Nucleus accumbens (tissue), 56 donors: ENCODE results near the gene PGM2L1.
"Not testable (repeated sequence)": the region's sequence is repeated elsewhere in the genome, so short reads cannot be mapped to it uniquely, and the experiment has no call there.

Experiments used
- DNase-seq, 56 donors: peaks; one replicate each; lab custom pipeline; 2025; lab: John Stamatoyannopoulos, UW

Gene PGM2L1

DNA sequence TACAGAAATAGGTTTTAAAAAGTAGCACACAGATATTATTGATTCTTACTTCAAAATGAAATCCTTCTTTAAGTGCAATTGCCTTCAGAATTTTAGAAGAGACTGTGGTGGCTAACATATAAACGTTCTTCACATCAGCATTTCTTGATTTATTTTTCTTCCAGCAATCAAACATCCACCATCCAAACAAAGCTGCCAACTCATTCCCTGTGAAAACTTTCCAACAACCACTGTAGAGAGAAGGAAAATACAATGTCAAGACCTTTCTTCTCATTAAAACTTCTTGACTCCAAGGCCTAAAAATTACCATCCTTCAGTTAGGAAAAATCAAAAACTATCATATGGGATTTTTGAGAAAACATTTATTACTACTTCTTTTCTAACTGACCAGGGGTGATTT is 52.8 kb downstream of the PGM2L1 start:
- DNase-seq, result no peak

DNA sequence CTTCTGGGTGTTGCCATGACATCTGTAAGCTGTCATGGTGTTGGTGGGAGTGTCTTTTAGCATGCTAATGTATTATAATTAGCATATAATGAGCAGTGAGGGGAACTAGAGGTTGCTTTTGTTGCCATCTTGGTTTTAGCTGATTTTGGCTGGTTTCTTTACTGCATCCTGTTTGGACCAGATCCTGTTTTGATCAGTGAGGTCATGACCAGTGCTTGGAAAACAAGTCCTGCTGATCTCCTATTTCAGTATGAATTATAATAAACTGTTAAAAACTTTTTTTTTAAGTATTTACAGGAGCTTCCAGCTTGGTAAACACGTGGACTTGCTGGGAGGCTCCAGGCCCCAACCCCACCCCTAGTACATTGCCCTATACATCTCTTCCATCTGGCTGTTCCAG is 56.3 kb downstream of the PGM2L1 start:
- DNase-seq, result no peak

DNA sequence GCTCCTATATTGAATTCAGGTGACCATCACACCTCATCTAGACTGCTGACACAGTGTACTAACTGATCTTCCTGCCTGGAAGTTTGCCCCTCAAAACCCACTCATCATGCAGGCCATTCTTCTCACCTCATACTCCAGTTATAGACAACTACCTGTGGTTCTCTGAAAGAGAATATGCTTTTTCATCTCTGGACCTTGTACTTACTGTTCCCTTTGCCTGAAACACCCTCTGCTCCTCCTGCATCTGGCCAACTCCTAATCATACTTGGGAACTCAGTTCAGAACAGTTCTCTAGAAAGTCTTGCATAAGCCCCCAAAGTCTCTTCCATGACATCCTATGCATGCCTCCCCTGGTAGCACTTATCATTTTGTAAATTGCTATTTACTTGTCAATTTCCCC is 58.6 kb downstream of the PGM2L1 start:
- no peak for DNase-seq

DNA sequence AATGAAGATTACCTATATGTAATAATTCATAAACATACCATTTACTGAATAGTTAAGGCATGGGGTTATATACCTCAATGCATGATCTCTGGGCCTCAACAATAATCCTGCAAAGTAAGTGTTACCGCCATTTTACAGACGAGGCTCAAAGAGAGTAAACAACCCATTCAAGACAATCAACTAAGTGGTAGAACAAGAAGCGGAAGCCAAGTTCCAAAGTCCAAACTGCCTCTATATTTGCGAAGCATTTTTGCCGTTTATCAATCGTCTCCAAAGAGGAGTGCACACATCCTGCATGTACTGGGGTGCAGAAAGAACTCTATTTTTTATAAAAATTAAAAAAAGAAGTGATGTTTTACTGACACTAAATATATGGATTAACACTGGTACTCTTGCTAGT is 59.3 kb downstream of the PGM2L1 start:
- DNase-seq, result no peak

DNA sequence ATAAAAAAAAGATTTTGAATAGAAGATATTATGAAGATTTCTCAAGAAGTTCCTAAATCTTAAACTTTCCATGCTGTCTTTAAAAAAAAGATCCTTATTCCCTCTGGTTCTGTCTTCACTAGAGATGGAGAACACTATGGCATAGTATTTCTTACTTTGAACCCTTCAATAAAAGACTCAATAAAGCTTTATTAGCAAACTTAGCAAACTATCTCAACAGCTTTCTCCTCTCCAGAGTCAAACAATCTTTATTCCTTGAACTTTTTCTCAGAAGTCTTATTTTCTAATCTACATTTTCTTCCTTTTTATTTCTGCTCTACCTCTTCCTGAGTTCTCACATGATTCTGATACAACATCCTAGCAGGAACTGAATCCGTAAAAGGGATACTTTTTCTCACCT is 65.0 kb downstream of the PGM2L1 start:
- no peak for DNase-seq

DNA sequence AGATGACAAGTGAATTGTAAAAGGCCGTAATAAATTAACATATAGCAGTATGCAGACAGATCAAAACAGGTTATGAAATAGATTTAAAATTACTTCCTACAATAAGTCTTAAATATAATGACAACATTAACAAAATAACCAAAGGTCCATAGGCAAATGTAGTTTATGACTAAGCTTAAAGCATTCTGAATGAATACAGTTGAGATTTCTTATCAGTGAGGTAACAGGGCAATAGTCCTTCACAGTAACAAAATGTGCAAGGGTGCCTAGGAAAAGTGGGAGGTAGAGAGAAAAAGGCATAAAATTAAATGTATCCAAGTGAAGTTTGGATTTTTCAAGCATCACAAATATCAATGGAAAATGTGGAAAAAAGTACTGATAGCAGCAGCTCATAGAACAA is 65.9 kb downstream of the PGM2L1 start:
- DNase-seq, result no peak

DNA sequence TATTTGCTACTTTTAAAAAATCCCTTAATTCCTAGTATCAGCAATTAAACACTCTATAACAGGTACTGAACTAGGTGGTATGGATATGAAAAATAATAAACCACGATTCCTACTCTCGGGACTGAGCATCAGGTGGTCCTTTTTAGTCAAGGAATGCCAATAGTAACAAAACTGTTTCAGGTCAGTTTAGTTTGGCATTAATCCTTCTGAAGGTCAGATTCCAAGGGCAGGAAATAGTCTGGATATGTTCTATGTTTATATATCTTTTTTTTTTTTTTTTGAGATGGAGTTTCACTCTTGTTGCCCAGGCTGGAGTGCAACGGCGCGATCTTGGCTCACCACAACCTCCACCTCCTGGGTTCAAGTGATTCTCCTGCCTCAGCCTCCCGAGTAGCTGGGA is 67.2 kb downstream of the PGM2L1 start:
- DNase-seq, result not testable (repeated sequence)

DNA sequence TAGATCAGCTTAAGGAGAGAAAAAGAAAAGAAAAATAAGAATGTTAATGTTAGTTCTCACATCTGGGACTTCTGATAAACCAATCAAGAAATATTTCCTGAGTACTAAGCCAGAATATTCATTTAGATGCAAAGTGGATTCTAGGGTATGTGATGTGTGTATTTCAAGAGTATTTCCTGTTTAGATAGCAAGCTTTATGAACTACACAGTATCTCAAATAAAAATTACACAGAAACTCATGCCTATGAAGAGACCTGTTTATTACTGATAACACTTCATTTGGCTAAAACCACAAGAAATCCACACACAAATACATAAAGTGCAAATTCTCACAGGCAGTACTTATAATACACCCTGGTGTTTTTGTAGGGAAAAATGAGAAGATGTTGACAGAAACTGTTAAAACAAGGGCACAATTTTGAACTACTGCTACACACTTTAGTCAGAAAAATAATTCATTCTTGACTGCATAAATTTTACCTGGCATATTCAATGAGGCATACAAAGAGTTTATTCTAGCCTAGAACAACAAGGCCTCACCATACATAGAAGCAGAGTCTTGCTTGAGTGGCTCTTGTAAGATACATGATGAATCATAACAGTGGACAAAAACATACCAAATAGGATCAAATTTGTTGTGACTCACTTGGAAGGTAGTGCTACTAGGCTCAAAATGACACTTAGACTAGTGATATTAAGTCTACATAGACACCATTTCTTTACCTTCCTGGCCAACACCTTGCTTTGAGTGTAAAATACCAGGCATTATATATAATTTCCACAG is 68.0 kb downstream of the PGM2L1 start:
- no peak for DNase-seq

DNA sequence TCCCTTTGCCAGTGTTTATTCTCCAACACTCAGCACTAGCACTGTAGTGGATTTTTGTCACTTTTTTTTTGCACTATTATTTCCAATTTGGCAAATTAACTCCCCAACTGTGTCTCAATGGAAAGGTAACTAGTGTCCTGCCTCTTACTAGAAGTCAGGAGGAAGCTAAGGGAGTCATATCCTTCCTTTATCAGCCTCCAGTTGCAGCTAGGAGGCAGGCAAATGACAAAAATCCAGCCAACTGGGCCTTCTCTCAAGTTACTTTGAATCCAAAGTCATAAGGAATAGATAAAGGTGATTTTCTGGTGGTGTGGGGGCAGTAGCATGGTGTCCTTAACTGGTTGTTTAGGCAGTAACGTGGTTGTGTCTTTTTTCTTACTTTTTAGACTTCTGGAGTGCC is 71.2 kb downstream of the PGM2L1 start:
- no peak for DNase-seq

DNA sequence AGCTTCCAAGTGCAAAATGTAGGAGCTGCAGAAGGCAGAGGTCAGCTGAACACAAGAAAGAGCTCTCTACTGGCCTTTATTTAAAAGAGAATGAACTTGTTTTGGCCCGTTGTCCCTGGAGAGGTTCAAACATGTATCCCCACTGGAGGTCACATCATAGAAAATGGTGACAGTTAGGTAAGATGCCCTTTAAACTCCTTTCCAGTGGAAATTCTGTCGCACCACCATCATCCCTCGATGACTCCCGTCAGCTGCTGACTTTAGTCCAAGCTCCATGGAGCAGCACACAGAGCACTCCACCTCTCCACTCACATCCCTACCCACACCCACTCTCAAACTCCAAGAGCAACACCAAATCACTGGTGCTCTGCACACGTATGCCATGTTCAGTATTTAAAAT is 71.6 kb downstream of the PGM2L1 start:
- DNase-seq, result no peak

DNA sequence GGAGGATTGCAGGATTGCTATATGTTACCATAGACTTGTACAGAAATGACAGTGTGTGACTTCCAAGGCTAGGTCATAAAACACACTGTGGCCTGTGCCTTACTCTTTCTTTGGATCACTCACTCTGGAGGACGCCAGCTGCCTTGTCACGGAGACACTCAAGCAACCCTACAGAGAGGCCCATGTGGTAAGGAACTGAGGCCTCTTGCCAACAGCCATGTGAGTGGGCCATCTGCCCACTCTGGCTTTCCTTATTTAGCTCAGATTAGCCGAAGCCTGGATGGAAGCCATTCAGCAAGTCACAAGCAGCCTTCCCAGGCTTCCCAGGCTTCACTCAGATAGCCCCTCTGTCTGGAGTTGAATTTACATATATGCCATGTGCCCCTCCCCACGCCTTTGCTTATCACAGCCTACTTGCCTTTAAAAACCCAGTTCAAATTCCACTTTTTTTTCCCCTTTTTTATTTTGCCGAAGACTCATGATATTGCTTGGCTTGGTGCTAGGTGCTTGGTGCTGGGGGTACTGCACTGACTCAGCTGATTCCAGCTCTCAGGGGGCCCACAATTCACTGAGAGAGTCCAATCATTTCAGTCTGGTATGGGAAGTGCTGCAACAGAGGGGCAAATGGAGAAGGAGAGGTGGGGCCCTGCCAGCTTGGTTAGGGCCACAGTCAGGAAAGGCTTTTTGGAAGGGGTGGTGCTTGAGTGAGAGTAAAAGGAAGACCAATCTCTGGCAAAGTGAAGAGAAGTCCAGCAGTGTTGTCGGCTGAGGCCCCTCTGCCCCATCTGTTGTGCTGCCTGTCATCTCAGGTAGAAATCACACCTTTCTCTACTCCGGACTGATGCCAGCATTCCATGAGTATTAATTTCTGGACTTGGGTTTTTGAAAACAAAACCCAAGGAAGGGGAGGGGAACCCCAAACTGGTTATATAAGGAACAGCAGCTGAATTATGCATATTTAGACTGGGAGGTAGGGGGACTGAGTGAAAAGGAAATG is 72.3 kb downstream of the PGM2L1 start:
- peak in 43 of 56 donors; percentile 6 to 71 (median 33) for DNase-seq

DNA sequence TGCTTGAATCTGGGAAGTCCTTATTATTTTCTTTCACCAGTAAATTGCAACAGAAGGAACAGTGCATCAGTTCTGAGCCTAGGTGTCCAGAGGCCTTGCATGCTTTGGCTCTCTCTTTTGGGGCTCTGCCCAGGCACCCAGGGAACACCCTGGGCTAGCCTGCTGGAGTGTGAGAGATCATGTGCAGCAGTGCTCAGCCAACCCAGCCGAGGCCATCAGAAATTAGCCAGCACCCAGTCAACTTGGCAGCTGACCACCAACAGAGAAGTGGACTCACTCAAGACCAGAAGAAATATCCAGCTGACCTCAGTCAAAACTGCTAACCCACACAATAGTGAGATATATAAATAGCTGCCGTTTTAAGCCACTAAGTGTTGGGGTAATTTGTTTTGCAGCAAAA is 75.6 kb downstream of the PGM2L1 start:
- DNase-seq, result peak in 1 of 56 donors; percentile 11

DNA sequence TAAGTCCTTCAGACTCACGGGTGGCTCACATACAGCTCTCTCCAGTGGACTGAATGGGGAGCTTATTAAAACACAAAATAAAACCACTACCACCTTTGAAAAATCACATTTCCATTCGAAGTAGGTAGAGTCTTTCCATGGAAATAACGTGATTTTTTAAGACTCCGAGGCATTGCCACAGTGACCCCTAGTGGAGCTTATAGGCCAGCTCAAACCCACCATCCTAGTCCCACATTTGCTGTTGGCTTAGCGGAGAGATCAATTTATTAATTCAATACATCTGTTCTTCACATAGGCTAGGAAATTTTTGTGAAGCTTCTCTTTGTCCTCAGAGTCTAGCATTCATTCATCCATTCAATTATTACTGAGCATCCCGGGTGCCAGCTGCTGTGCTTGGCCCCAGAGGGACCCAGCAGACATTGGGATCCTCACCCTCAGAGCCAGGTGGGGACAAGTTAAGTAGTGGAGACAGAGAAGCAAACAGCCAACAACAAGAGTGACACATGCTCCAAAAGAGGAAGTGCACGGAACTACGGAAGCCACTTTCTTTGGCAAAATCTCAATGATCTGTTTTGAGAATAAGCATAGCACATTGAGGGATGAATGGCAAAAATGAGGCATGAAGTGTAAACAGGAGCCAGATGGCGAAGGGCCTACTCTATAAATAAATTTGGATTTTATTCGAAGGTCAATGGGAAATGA is 76.6 kb downstream of the PGM2L1 start:
- no peak for DNase-seq

DNA sequence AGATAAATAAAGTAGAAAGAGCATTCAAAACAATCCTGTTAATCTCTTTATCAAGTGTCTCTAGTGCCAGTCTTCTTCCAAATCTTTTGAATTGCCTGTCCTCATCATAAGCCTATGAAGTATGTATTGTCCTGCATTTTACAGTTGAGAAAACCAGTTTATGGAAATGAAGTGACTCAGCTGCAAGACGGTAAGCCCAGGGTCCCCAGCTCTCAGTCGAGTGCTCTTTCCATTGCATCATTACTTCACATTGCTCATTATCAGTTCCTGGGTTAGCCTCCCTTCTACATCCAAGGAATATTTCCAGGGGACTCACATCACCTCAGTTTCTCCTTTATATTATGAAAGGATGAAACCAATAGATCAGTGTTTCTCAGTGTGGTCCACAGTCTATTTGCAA is 77.7 kb downstream of the PGM2L1 start:
- DNase-seq, result no peak

DNA sequence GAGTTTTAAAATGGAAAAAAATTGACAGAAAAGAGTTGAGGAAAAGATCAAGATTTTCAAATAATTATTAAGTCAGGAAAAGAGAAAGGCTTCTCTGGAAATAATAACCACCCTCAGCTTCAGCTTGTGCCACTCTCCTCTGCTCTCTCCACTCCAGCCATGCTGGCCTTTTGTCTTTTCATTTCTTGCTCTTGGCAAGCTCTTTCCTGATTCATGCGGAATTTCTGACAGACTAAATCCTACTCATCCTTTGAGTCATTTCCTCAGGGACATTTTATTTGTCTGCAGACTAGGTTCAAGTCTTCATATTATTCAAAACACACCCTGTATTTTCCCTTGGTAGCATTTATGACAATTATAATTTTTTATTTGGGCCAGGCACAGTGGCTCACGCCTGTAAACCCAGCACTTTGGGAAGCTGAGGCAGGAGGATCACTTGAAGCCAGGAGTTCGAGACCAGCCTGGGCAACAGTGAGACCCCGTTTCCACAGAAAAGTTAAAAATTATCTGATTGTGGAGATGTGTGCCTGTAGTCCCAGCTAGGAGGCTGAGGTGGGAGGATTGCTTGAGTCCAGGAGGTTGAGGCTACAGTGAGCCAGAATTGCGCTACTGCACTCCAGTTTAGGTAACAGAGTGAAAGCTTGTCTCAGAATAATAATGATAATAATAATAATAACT is 79.0 kb downstream of the PGM2L1 start:
- DNase-seq, result no peak

DNA sequence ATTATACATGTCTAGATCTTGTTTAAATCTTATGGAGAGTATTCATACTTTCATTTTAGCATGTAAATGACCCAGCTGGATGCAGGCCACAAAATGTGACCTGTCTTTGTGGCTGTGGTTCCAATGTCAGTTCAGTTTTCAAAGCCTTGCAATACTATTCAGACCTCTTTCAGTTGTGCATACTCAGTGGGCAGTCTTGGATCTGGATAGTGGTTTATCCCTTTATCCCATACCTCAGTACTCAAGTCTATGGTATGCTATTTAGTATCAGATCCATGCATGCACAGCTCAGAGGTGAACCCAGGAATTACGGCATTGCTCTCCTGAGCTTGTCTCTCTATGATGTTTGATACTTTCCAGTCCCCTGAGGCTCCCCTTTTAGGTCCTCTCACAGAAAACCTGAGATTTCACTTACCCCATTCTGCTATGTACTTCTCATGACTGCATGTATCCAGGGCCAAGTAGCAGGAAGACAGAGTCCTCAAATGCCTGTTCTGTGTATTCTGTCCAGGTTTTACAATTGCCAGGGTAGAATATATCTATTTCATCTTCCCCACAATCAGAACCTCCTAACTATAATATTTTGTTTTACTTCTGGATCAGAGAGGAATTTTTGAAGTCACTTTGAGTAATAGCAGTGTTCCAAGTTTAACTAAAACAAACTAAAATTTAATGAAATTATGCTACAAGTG is 79.8 kb downstream of the PGM2L1 start:
- DNase-seq, result no peak

DNA sequence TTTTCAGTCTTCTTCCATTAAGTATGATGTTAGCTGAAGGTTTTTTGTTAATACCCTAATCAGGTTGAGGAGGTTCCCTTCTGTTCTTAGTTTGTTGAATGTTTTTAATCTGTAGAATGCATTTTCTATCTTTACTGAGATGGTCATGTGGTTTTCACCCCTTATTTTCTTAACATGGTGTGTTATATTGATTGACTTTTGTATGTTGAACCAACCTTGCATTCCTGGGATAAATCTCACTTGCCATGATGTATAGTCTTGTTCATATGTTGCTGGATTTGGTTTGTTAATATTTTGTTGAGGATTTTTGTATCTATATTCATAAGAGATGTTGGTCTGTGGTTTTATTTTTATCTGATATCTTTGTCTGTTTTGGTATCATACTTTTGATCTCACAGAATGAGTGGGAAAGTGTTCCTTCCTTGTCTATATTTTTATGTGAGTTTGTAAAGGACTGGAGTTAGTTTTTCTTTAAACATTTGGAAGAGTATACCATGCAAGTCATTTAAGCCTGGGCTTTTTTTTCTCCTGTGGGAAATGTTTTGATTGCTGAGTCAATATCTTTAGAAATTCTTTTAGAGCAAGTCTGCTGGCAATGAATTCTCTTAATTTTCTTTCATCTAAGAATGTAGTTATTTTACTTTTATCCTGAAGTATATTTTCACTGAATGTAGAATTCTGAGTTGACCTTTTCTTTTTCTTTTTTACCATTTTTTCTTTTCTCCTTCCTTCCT is 81.3 kb downstream of the PGM2L1 start:
- no peak for DNase-seq

DNA sequence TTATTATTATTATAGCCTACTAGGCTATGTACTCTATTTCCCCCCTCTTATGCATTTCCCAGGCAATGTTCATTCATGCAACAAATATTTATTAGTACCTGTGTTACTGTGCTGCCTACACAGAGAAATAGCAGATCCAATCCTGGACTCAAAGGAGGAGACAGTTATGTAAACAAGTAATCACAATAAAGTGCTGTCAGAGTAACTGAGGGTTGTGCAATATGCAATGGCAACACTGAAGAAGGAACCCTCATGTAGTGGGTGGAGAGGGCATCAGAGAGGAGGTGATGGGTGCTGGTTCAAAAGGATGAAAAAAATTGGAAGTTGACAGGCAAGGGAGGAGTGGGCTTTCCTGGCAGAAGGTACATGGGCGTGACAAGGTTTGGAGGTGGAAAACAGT is 85.9 kb downstream of the PGM2L1 start:
- DNase-seq, result no peak

DNA sequence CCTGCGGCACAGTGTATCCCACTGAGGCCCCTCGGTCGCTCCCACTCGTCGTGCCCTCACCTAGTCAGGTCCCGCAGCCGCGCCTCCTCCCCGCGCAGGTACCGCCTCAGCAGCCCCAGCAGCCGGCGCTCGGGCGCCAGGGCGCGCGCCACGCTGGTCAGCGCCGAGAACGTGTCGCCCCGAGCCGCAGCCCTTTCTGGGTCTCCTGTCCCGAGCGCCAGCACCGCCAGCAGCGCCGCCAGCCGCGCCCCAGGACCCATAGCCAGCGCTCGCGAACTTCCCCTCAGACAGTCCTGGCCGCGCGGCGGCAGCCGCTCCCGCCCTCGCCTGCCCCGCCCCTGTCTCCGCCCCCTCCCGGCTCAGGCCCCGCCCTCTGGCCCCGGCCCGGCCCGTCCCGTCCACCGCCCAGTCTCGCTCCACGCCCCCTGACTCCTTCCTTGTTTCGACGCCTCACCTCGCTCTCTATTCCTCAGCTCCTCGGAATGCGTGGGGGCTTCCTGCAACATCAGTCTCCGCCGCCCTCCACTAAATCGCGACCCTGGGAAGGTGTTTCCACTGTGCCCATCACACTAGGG is 86.8 kb downstream of the PGM2L1 start, which contains the start of gene P4HA3:
P4HA3 (minus strand) TSS at position 289 of the 575 bp plus-strand sequence; CDS start at position 260, 29 bp downstream.
- peak in 8 of 56 donors; percentile 1 to 63 (median 18) for DNase-seq
